ENCODE data around the gene CXXC5. TPM values are rescaled to one million over a fixed set of nuclear protein-coding genes. Genes with fewer than 3 reads are reported as not detected.

CXXC5 gene
- polyA plus RNA-seq, 3 donors: 190 to 206 (median 205) TPM

GRCh38 chr5:139660923-139661814, 13.0 kb downstream of the CXXC5 start:
- DNase-seq: no peak

GRCh38 chr5:139662617-139663016, 14.5 kb downstream of the CXXC5 start:
- DNase-seq: no peak

GRCh38 chr5:139663207-139664085, 15.3 kb downstream of the CXXC5 start:
- no peak for DNase-seq

- DNase-seq: no peak
These were observed 16.0 kb downstream of the CXXC5 start for GRCh38 chr5:139664086-139664693.

- no peak for DNase-seq
These were observed 16.7 kb downstream of the CXXC5 start for GRCh38 chr5:139664727-139665351.

- no peak for DNase-seq
These were observed 17.5 kb downstream of the CXXC5 start for GRCh38 chr5:139665626-139666025.

GRCh38 chr5:139666551-139666950, 18.4 kb downstream of the CXXC5 start:
- no peak for DNase-seq

GRCh38 chr5:139667001-139667729, 19.0 kb downstream of the CXXC5 start:
- no peak for DNase-seq

- no peak for DNase-seq
These were observed 19.5 kb downstream of the CXXC5 start for GRCh38 chr5:139667730-139668063.

GRCh38 chr5:139668064-139668880, 20.1 kb downstream of the CXXC5 start:
- DNase-seq: no peak

GRCh38 chr5:139668924-139669661, 20.9 kb downstream of the CXXC5 start:
- no peak for DNase-seq

GRCh38 chr5:139669662-139670368, 21.7 kb downstream of the CXXC5 start:
- DNase-seq: peak; percentile 77

GRCh38 chr5:139670369-139671095, 22.4 kb downstream of the CXXC5 start:
- no peak for DNase-seq

GRCh38 chr5:139671096-139671841, 23.1 kb downstream of the CXXC5 start:
- DNase-seq: no peak

GRCh38 chr5:139675213-139675612, 27.1 kb downstream of the CXXC5 start:
- no peak for DNase-seq

GRCh38 chr5:139675825-139676224, 27.7 kb downstream of the CXXC5 start:
- DNase-seq: no peak

GRCh38 chr5:139676406-139676805, 28.3 kb downstream of the CXXC5 start:
- no peak for DNase-seq
